Activated CD8-positive, alpha-beta T cell treated with anti-CD3 and anti-CD28 coated beads for 36 hours (primary cell): ENCODE measurements around the gene GJC3. TPM values are rescaled to one million over a fixed set of nuclear protein-coding genes. Genes with fewer than 3 reads are reported as not detected.

Experiments
- ATAC-seq: fragments of 200-7000 bp; cut with Tn5 transposase; one replicate; pipeline ENCODE4 v1.10.0; 2021; ENCODE audit warnings: mild to moderate bottlenecking, moderate library complexity
- CTCF ChIA-PET: fragments of 350-600 bp; sonication (Branson Sonifier 250); formaldehyde crosslinking; loops from one replicate; lab custom pipeline; 2021; ENCODE audit warnings: antibody characterized with exemption; lab: Charles Lee
- POLR2A ChIA-PET: fragments of 350-600 bp; sonication (Branson Sonifier 250); formaldehyde crosslinking; loops from one replicate; lab custom pipeline; 2021; ENCODE audit warnings: antibody characterized with exemption; lab: Charles Lee
- DNase-seq: peaks from one replicate; pipeline ENCODE4 v3.0.0-alpha.2; 2020
- H3K27ac Mint-ChIP-seq: one replicate; pipeline ENCODE4 v1.8.0; 2021; ENCODE audit warnings: mild to moderate bottlenecking, mixed read lengths
- H3K27me3 Mint-ChIP-seq: one replicate; pipeline ENCODE4 v1.8.0; 2021; ENCODE audit warnings: mixed read lengths
- H3K36me3 Mint-ChIP-seq: one replicate; pipeline ENCODE4 v1.8.0; 2021; ENCODE audit warnings: low read depth, mixed read lengths
- H3K4me1 Mint-ChIP-seq: one replicate; pipeline ENCODE4 v1.8.0; 2021; ENCODE audit warnings: low read depth, mixed read lengths
- H3K4me3 Mint-ChIP-seq: one replicate; pipeline ENCODE4 v1.8.0; 2021; ENCODE audit warnings: mild to moderate bottlenecking, moderate library complexity, mixed read lengths
- H3K9me3 Mint-ChIP-seq: one replicate; pipeline ENCODE4 v1.8.0; 2021; ENCODE audit warnings: mixed read lengths
- intact Hi-C: fragments of 100-400 bp; cut with micrococcal nuclease; formaldehyde crosslinking; loops from one replicate; pipeline ENCODE4 v1.10.0; 2022
- total RNA-seq, 2 experiments: library from RNA; stranded (reverse); gene quantifications; one replicate each; pipeline ENCODE4 v1.2.3, GENCODE V29; 2021
- TF ChIP-seq, protein P1 (sequence below): fragments of 200-600 bp; IDR thresholded peaks from one replicate; pipeline ENCODE4 v1.8.0; 2022; ENCODE audit warnings: antibody characterized with exemption, mild to moderate bottlenecking

GJC3 gene
- total RNA-seq, 2 experiments from 2014 or later, result 0.41 to 0.47 TPM

DNA sequence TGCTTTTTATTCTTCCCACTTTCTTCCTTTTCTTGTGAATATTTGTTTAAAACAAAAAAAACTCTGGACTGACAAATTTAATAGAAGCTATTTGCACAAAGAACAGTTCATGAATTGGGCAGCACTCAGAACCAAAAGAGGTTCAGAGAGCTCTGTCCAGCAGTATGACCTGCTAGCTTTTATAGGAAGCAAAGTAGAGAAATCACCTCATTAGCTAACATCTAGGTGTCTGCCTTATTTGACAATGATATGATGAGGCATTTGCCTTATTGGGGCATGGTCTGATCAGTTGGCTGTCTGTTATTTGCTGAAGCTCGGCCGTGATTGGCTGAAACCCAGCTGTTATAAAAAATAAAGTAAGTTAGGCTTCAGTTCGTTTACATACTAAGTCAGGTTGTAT lies 9.3 kb downstream of the GJC3 start:
- intact Hi-C loops, result no loop called here
- TF ChIP-seq, protein P1, sequence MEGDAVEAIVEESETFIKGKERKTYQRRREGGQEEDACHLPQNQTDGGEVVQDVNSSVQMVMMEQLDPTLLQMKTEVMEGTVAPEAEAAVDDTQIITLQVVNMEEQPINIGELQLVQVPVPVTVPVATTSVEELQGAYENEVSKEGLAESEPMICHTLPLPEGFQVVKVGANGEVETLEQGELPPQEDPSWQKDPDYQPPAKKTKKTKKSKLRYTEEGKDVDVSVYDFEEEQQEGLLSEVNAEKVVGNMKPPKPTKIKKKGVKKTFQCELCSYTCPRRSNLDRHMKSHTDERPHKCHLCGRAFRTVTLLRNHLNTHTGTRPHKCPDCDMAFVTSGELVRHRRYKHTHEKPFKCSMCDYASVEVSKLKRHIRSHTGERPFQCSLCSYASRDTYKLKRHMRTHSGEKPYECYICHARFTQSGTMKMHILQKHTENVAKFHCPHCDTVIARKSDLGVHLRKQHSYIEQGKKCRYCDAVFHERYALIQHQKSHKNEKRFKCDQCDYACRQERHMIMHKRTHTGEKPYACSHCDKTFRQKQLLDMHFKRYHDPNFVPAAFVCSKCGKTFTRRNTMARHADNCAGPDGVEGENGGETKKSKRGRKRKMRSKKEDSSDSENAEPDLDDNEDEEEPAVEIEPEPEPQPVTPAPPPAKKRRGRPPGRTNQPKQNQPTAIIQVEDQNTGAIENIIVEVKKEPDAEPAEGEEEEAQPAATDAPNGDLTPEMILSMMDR, result no peak
- CTCF ChIA-PET, result interaction anchor here (0.6 to 11.0 kb wide), 10 partner anchors 9 to 362 kb away, joined by 3 to 189 read pairs (median 4); partner anchors contain the start of genes GJC3 and ZNF655
- H3K4me1 Mint-ChIP-seq, result peaks cover 37% of the 10 kb centered on the region
- peak overlapping the region; percentile 99 for H3K27ac Mint-ChIP-seq
- H3K4me3 Mint-ChIP-seq, result peak overlapping the region; percentile 97
- peak; percentile 21 for DNase-seq
- H3K36me3 Mint-ChIP-seq, result peaks cover 32% of the 10 kb centered on the region
- no peak for ATAC-seq
- no peaks in the 10 kb centered on the region for H3K27me3 Mint-ChIP-seq
- H3K9me3 Mint-ChIP-seq, result no peaks in the 10 kb centered on the region
- POLR2A ChIA-PET, result interaction anchor here (0.6 to 2.7 kb wide), 9 partner anchors 9 to 1306 kb away, joined by 3 to 16 read pairs (median 5); partner anchors contain the start of genes GJC3, ZKSCAN5 and ZNF655

DNA sequence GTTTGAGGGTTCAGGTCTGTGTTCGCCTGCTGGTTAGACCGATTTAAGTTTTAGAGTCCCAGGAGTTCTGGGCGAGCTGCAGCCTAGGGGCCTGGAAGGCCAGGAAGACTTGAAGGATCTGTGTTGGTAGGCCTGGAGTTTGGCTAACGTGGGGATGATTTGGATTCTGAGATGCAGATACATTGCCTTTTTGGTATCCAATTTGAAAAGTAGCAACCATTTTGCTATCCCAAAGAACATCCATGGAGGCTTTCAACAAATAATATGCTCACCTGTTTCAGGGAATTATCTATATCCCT lies 9.7 kb downstream of the GJC3 start:
- Mint-ChIP-seq H3K4me3 (peak overlapping the region; percentile 97), H3K36me3 (peaks cover 34% of the 10 kb centered on the region), H3K27ac (peak overlapping the region; percentile 99), H3K27me3 (no peaks in the 10 kb centered on the region), H3K4me1 (peaks cover 40% of the 10 kb centered on the region), H3K9me3 (no peaks in the 10 kb centered on the region)
- CTCF ChIA-PET, result interaction anchor here (0.6 to 11.0 kb wide), 12 partner anchors 10 to 362 kb away, joined by 3 to 189 read pairs (median 4); partner anchors contain the start of genes GJC3 and ZNF655
- intact Hi-C loops, result loop anchor here (10.0 kb wide), 2 partner anchors 165 to 205 kb away; partner anchors contain the start of genes COPS6, MBLAC1 and ZNF3
- POLR2A ChIA-PET, result interaction anchor here (0.6 to 2.7 kb wide), 12 partner anchors 10 to 1306 kb away, joined by 3 to 16 read pairs (median 4); partner anchors contain the start of genes GJC3, ZKSCAN5 and ZNF655
- no peak for ATAC-seq
- TF ChIP-seq, protein P1, result no peak
- DNase-seq, result no peak

DNA sequence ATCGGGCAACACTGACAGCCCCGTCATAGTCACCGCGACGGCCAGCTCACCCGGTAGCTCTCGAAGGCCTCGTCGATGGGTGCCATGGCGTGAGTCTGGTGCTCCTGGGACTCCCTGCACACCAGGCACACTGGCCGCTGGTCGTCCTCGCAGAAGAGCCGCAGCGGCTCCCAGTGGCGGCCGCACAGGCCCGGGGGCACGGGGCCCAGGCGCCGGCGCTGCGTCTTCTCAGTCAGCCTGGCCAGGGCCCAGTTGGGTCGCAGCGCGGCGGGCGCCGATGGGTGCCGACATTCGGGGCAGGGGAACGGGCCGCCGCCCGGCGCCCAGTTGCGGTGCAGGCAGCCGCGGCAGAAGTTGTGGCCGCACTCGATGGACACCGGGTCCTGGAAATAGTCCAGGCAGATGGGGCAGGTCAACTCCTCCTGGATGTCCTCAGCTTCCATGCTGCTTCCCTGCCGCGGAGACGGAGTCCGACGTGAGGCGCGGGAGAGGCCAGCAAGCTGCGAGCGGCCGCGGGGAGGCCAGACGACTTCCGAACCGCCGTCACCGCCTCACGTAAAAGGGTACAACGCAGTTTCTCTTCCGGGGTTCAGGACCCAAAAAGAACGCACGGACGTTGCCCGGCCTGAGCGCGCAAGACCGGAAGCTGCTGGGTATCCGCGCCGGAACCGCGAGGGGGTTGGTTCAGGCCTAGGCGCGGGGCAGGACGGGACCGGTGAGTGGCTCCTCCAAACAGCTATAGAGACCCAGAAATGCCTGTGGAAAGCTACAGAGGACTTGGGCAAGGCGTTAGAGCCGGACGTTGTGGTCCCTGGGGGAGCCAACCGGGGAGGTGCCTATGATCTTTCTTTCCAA lies 10.2 kb downstream of the GJC3 start, which contains the start of gene TRIM4:
Gene TRIM4 (minus strand): TSS at position 572 of the 855 bp plus-strand sequence. CDS start 129 bp downstream, at position 443.
- POLR2A ChIA-PET, result interaction anchor here (0.5 to 2.7 kb wide), 20 partner anchors 10 to 430 kb away, joined by 3 to 16 read pairs (median 3); partner anchors contain the start of genes GJC3, ZKSCAN1, ZKSCAN5 and ZNF655
- peak; percentile 99 for ATAC-seq
- Mint-ChIP-seq H3K36me3 (peaks cover 38% of the 10 kb centered on the region), H3K27ac (peak within 1 kb of the TSS; percentile 99), H3K27me3 (no peaks in the 10 kb centered on the region), H3K4me1 (peaks cover 44% of the 10 kb centered on the region), H3K4me3 (peak within 1 kb of the TSS; percentile 97), H3K9me3 (no peaks in the 10 kb centered on the region)
- CTCF ChIA-PET, result interaction anchor here (0.6 to 11.0 kb wide), 23 partner anchors 9 to 934 kb away, joined by 3 to 189 read pairs (median 4); partner anchors contain the start of genes GJC3, ZNF655 and ZSCAN25
- DNase-seq, result peak; percentile 95
- TF ChIP-seq, protein P1, result no peak
- intact Hi-C loops, result loop anchor here (10.0 kb wide), 2 partner anchors 166 to 206 kb away; partner anchors contain the start of genes COPS6, MBLAC1 and ZNF3

DNA sequence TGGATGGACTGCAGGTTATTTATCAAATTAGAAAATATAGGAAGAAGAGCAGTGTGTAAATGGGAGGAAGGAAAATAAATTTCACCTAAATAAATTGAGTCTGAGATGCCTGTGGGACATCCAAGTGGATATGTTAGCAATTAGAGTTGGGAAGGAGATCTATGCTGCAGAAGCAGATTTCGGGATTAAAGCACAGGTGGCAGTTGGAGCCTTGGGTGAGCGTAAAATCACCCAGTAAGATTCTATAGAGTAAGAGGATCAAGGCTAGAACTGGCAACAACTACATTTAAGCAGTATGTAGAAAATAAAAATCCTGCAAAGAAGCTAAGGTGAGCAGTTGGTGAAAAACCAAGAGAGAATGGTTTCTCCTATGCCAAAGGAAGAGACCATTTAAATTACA lies 18.4 kb downstream of the GJC3 start:
- Mint-ChIP-seq H3K36me3 (peaks cover 55% of the 10 kb centered on the region), H3K27me3 (no peaks in the 10 kb centered on the region), H3K4me1 (peaks cover 47% of the 10 kb centered on the region), H3K4me3 (no peak overlapping the region), H3K27ac (peak overlapping the region; percentile 63), H3K9me3 (no peaks in the 10 kb centered on the region)
- no peak for DNase-seq
- intact Hi-C loops, result loop anchor here (10.0 kb wide), 2 partner anchors 174 to 214 kb away; partner anchors contain the start of genes COPS6, MBLAC1 and ZNF3
- POLR2A ChIA-PET, result no interaction called here
- CTCF ChIA-PET, result interaction anchor here (1.0 to 11.0 kb wide), 2 partner anchors 82 to 386 kb away, joined by 4 to 189 read pairs; no protein-coding TSS in a partner anchor
- no peak for ATAC-seq
- TF ChIP-seq, protein P1, result no peak
